Measurements from ENCODE around the gene MFAP4. TPM values are rescaled to one million over a fixed set of nuclear protein-coding genes. Genes with fewer than 3 reads are reported as not detected.
A peak's percentile ranks its signal among the peaks of the same experiment; 100 is the strongest.

The MFAP4 gene
- total RNA-seq, 1 experiment from 2014 or later = 4.0 TPM

GRCh38 chr17:19413761-19414160 lies 26.8 kb upstream of the MFAP4 start (continued):
- no peak for TF ChIP-seq ARID4B (CRISPR knock-in tag; IDR thresholded peaks at IDR 0.05; ENCODE audit: borderline replicate concordance)
- no peak for TF ChIP-seq E2F5 (CRISPR knock-in tag; IDR thresholded peaks at IDR 0.05)

- CTCF ChIA-PET = interaction anchor here (1.0 to 2.9 kb wide), 3 partner anchors 15 to 50 kb away, joined by 3 to 10 read pairs (median 4); partner anchors contain the start of gene B9D1
- no peak overlapping the region for H3K4me3 Mint-ChIP-seq
Observed at GRCh38 chr17:19412984-19413383, 26.0 kb upstream of the MFAP4 start.

GRCh38 chr17:19412510-19412909 lies 25.5 kb upstream of the MFAP4 start:
- Mint-ChIP-seq H3K4me3 (no peak overlapping the region), H3K27me3 (ENCODE audit: low read depth) (no peaks in the 10 kb centered on the region), H3K4me1 (peaks cover 21% of the 10 kb centered on the region), H3K9me3 (no peaks in the 10 kb centered on the region), H3K27ac (no peak overlapping the region), H3K36me3 (no peaks in the 10 kb centered on the region)
- 0 out of 2 replicates have a peak, but pooled peaks have one; percentile 43 for TF ChIP-seq ZNF121 (CRISPR knock-in tag; IDR thresholded peaks at IDR 0.05)
- no peak for TF ChIP-seq AR (CRISPR knock-in tag; IDR thresholded peaks at IDR 0.05)
- ChIA-PET POLR2A (no interaction called here), CTCF (interaction anchor here (1.0 to 2.9 kb wide), 4 partner anchors 15 to 306 kb away, joined by 3 to 10 read pairs (median 4); partner anchors contain the start of gene B9D1)
- no peak for DNase-seq (ENCODE audit: low spot score)
- ATAC-seq = no peak

More at GRCh38 chr17:19412984-19413383, 26.0 kb upstream of the MFAP4 start:
- H3K4me1 Mint-ChIP-seq = peaks cover 21% of the 10 kb centered on the region
- DNase-seq (ENCODE audit: low spot score) (no peak), ATAC-seq (no peak)
- POLR2A ChIA-PET = no interaction called here
- no peaks in the 10 kb centered on the region for H3K36me3 Mint-ChIP-seq
- no peak for TF ChIP-seq AR (CRISPR knock-in tag; IDR thresholded peaks at IDR 0.05)
- TF ChIP-seq NR3C1 (CRISPR knock-in tag; conservative IDR thresholded peaks at IDR 0.05; ENCODE audit: low read depth) = no peak
- no peak for TF ChIP-seq HMGXB4 (CRISPR knock-in tag; IDR thresholded peaks at IDR 0.05)
- TF ChIP-seq TP53 (CRISPR knock-in tag; IDR thresholded peaks at IDR 0.05) = no peak
- TF ChIP-seq TCF7 (CRISPR knock-in tag; IDR thresholded peaks at IDR 0.05; ENCODE audit: low read depth) = no peak
- TF ChIP-seq ZNF121 (CRISPR knock-in tag; IDR thresholded peaks at IDR 0.05) = no peak
- H3K27me3 Mint-ChIP-seq (ENCODE audit: low read depth) = no peaks in the 10 kb centered on the region
- no peaks in the 10 kb centered on the region for H3K9me3 Mint-ChIP-seq
- H3K27ac Mint-ChIP-seq = no peak overlapping the region
